ENCODE data around the gene JAKMIP3.

The JAKMIP3 gene

DNA sequence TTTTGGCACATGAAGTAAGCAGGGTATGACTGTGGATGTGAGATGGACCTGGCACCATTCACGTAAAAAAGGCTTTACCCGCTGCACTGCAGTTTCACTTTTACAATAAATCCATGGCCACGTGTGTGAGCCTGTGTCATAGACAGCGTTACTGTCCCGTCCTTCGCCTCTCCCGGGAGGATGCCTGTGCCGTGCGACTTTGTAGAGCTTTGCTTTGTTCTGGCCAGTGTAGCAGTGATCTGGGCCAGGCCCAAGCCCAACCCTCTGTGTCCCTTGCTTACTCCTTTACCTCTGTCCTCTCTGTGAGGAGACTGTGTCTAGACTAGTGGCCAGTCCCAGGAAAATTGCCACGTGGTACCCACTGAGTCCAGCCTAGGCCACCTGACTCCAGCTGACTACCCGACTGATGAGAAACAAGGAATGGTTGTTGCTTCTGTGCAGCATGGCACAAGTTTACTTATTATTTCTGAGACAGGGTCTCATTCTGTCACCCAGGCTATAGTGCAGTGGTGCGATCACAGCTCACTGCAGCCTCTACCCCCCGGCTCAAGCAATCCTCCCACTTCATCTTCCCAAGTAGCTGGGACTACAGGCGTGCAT is 48.1 kb downstream of the JAKMIP3 start:
- Mint-ChIP-seq H3K27ac (no peak overlapping the region), H3K9me3 (no peaks in the 10 kb centered on the region), H3K36me3 (ENCODE audit: low read depth) (no peaks in the 10 kb centered on the region), H3K4me3 (no peak overlapping the region), H3K4me1 (peaks cover 9% of the 10 kb centered on the region), H3K27me3 (ENCODE audit: low read depth) (peaks cover 21% of the 10 kb centered on the region)
- TF ChIP-seq, protein P1, sequence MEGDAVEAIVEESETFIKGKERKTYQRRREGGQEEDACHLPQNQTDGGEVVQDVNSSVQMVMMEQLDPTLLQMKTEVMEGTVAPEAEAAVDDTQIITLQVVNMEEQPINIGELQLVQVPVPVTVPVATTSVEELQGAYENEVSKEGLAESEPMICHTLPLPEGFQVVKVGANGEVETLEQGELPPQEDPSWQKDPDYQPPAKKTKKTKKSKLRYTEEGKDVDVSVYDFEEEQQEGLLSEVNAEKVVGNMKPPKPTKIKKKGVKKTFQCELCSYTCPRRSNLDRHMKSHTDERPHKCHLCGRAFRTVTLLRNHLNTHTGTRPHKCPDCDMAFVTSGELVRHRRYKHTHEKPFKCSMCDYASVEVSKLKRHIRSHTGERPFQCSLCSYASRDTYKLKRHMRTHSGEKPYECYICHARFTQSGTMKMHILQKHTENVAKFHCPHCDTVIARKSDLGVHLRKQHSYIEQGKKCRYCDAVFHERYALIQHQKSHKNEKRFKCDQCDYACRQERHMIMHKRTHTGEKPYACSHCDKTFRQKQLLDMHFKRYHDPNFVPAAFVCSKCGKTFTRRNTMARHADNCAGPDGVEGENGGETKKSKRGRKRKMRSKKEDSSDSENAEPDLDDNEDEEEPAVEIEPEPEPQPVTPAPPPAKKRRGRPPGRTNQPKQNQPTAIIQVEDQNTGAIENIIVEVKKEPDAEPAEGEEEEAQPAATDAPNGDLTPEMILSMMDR (IDR thresholded peaks at IDR 0.05; ENCODE audit: unreplicated experiment in 3 of 3) = no peak

DNA sequence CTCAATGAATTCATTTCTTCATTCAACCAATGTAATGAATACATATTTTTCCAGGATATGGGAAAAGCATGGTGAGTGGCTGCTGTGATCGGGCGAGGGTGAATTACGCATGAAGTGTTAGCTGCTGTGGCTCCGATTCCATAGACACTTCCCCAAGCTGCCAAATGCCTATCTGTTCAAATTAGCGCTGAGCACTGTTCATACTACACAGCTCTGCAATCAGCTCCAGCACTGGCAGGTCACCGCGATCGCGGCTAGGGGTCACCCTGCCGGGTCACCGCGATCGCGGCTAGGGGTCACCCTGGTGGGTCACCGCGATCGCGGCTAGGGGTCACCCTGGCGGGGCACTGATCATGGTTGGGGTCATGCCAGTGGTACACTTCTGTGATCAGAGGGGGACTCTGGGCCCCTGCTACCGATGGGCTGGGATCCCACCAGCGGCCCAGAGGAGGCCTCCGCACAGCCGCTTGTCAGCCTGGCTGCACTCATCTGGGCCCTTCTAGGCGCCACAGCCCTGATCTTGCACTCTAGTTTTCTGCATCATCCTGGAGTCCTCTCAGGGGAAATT is 49.3 kb downstream of the JAKMIP3 start:
- H3K9me3 Mint-ChIP-seq = no peaks in the 10 kb centered on the region

More for the DNA sequence above, 49.3 kb downstream of the JAKMIP3 start:
- H3K4me1 Mint-ChIP-seq = peaks cover 11% of the 10 kb centered on the region
- TF ChIP-seq, protein P1 (IDR thresholded peaks at IDR 0.05; ENCODE audit: unreplicated experiment in 3 of 3) = no peak
- no peaks in the 10 kb centered on the region for H3K36me3 Mint-ChIP-seq (ENCODE audit: low read depth)
- H3K27me3 Mint-ChIP-seq (ENCODE audit: low read depth) = peaks cover 21% of the 10 kb centered on the region
- no peak overlapping the region for H3K27ac Mint-ChIP-seq
- H3K4me3 Mint-ChIP-seq = no peak overlapping the region

Data from nephron (organoid).